ENCODE results near the gene SPTBN5.
A peak's percentile ranks its signal among the peaks of the same experiment; 100 is the strongest.

The SPTBN5 gene

GRCh38 chr15:41895957-41896356, 2.1 kb upstream of the SPTBN5 start:
- no peak overlapping the region for H4K8ac ChIP-seq (ENCODE audit: low read depth, low read length)
- peaks cover 12 to 14% of the 10 kb centered on the region in 2 experiments for H3K4me1 ChIP-seq (ENCODE audit: control insufficient read depth in 1 of 2, insufficient read depth in 2 of 2, low read length in 2 of 2)
- no peak overlapping the region for H3K4ac ChIP-seq (ENCODE audit: low read depth, low read length)
- H3K18ac ChIP-seq (ENCODE audit: low read length): no peak overlapping the region
- peaks cover 6% of the 10 kb centered on the region for H3K9me3 ChIP-seq (ENCODE audit: insufficient read depth, low read depth, low read length)
- H2AK5ac ChIP-seq (ENCODE audit: low read length): no peak overlapping the region
- H2BK5ac ChIP-seq (ENCODE audit: low read depth, low read length, poor library complexity): no peak overlapping the region
- WGBS (ENCODE audit: extremely low coverage, insufficient coverage, insufficient read length): no CpG with 5 or more reads among the region's 1 CpG
- H4K91ac ChIP-seq (ENCODE audit: low read depth, low read length): no peak overlapping the region
- no peak overlapping the region for H2BK12ac ChIP-seq (ENCODE audit: low read length)
- no peaks in the 10 kb centered on the region for H3K27me3 ChIP-seq (ENCODE audit: insufficient read depth, low read length)
- H2BK120ac ChIP-seq (ENCODE audit: insufficient read depth, low read length, poor library complexity): no peak overlapping the region
- no peak overlapping the region for H4K12ac ChIP-seq (ENCODE audit: low read depth, low read length)
- H3K4me3 ChIP-seq (ENCODE audit: low read depth, low read length): no peak overlapping the region
- DNase-seq: no peak
- H3K79me1 ChIP-seq (ENCODE audit: low read length): peaks cover 2% of the 10 kb centered on the region
- no peak overlapping the region for H3K9ac ChIP-seq (ENCODE audit: low read length)
- no peak overlapping the region for H3K23ac ChIP-seq (ENCODE audit: low read length)
- H2AFZ ChIP-seq (ENCODE audit: insufficient read depth, low read length, poor library complexity): no peak overlapping the region
- no peak overlapping the region for H3K14ac ChIP-seq (ENCODE audit: low read length)
- no peak overlapping the region for H3K27ac ChIP-seq (ENCODE audit: low read depth, low read length)
- peaks cover 15 to 19% of the 10 kb centered on the region in 2 experiments for H3K36me3 ChIP-seq (ENCODE audit: control insufficient read depth in 1 of 2, insufficient read depth in 2 of 2, low read length in 2 of 2)
- no peak overlapping the region for H3K4me2 ChIP-seq (ENCODE audit: low read length)
- H3K79me2 ChIP-seq (ENCODE audit: control insufficient read depth, insufficient read depth, low read length, poor library complexity): no peaks in the 10 kb centered on the region

DNA sequence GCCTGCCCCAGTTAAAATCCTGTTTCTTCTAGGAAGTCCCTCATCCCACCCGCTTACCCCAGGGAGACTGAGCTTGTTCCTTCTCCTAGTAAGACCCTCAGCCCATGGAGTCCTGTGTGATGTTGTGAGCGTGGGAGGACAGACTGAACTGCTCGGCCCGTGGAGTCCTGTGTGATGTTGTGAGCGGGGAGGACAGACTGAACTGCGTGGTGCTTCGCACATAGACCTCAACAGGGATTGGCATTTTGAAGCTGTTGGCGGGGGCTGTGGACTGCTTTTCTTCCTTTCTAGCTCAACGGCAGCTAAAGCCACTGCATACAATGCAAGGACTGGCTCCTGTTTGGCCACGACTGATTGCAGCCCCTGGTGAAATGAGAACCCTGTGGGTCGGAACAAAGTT, 1.6 kb upstream of the SPTBN5 start:
- no peak overlapping the region for H2AK5ac ChIP-seq (ENCODE audit: low read length)
- WGBS (ENCODE audit: extremely low coverage, insufficient coverage, insufficient read length): no CpG with 5 or more reads among the region's 11 CpGs
- H3K14ac ChIP-seq (ENCODE audit: low read length): no peak overlapping the region
- H3K79me1 ChIP-seq (ENCODE audit: low read length): peaks cover 2% of the 10 kb centered on the region
- H4K91ac ChIP-seq (ENCODE audit: low read depth, low read length): no peak overlapping the region
- H3K4me1 ChIP-seq (ENCODE audit: control insufficient read depth in 1 of 2, insufficient read depth in 2 of 2, low read length in 2 of 2): peaks cover 12 to 14% of the 10 kb centered on the region in 2 experiments
- H2BK120ac ChIP-seq (ENCODE audit: insufficient read depth, low read length, poor library complexity): no peak overlapping the region
- no peak overlapping the region for H2AFZ ChIP-seq (ENCODE audit: insufficient read depth, low read length, poor library complexity)
- no peak overlapping the region for H2BK12ac ChIP-seq (ENCODE audit: low read length)
- no peak overlapping the region for H3K4ac ChIP-seq (ENCODE audit: low read depth, low read length)
- no peak overlapping the region for H3K4me2 ChIP-seq (ENCODE audit: low read length)
- no peak overlapping the region for H4K12ac ChIP-seq (ENCODE audit: low read depth, low read length)
- no peak overlapping the region for H3K9ac ChIP-seq (ENCODE audit: low read length)
- H3K23ac ChIP-seq (ENCODE audit: low read length): no peak overlapping the region
- peaks cover 6% of the 10 kb centered on the region for H3K9me3 ChIP-seq (ENCODE audit: insufficient read depth, low read depth, low read length)
- no peak overlapping the region for H4K8ac ChIP-seq (ENCODE audit: low read depth, low read length)
- H2BK5ac ChIP-seq (ENCODE audit: low read depth, low read length, poor library complexity): no peak overlapping the region
- no peaks in the 10 kb centered on the region for H3K79me2 ChIP-seq (ENCODE audit: control insufficient read depth, insufficient read depth, low read length, poor library complexity)
- no peak overlapping the region for H3K27ac ChIP-seq (ENCODE audit: low read depth, low read length)
- H3K27me3 ChIP-seq (ENCODE audit: insufficient read depth, low read length): no peaks in the 10 kb centered on the region
- no peak overlapping the region for H3K4me3 ChIP-seq (ENCODE audit: low read depth, low read length)
- no peak overlapping the region for H3K18ac ChIP-seq (ENCODE audit: low read length)
- no peak for DNase-seq
- peaks cover 11 to 14% of the 10 kb centered on the region in 2 experiments for H3K36me3 ChIP-seq (ENCODE audit: control insufficient read depth in 1 of 2, insufficient read depth in 2 of 2, low read length in 2 of 2)

DNA sequence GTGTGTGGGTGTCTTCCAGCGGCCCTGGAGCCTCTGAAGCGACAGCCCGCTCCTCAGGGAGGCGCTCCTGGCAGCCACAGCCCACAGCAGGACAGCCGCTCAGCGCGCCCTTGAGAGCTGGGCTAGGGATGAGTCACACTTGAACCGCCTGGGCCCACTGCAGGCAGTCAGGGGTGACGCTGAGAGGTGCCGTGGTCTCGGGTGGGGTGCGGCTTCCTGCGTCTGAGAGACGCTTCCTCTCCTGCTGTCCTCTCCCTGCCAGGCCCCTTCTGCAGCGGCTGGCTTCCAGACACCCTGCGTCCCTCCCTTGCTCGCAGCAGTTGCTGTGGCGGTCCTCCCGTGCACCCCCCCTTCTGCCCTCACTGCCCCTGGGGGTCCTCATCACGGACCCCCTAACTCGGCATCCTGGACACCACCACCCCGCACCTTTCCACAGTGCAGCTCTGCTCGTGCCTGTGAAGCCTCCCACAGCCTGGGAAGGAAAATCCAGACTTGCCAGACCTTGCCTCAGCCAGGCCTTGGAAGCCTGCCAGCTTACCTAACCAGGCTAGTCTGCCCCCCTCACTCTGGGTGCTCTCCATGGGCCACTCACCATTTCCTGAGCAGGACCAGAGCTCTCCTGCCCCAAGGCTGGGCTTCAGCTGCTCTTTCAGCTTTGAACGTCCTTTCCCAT, 1.1 kb upstream of the SPTBN5 start:
- H3K36me3 ChIP-seq (ENCODE audit: control insufficient read depth in 1 of 2, insufficient read depth in 2 of 2, low read length in 2 of 2): peaks cover 7 to 10% of the 10 kb centered on the region in 2 experiments
- H4K8ac ChIP-seq (ENCODE audit: low read depth, low read length): no peak overlapping the region
- WGBS (ENCODE audit: extremely low coverage, insufficient coverage, insufficient read length): no CpG with 5 or more reads among the region's 24 CpGs
- H3K9ac ChIP-seq (ENCODE audit: low read length): no peak overlapping the region
- no peak overlapping the region for H3K27ac ChIP-seq (ENCODE audit: low read depth, low read length)
- H3K4me2 ChIP-seq (ENCODE audit: low read length): no peak overlapping the region
- H3K4me1 ChIP-seq (ENCODE audit: control insufficient read depth in 1 of 2, insufficient read depth in 2 of 2, low read length in 2 of 2): peaks cover 12 to 14% of the 10 kb centered on the region in 2 experiments
- peak in 1 of 2 donors; percentile 34 for DNase-seq
- H2BK120ac ChIP-seq (ENCODE audit: insufficient read depth, low read length, poor library complexity): no peak overlapping the region
- H4K91ac ChIP-seq (ENCODE audit: low read depth, low read length): no peak overlapping the region
- no peak overlapping the region for H3K4ac ChIP-seq (ENCODE audit: low read depth, low read length)
- no peaks in the 10 kb centered on the region for H3K79me2 ChIP-seq (ENCODE audit: control insufficient read depth, insufficient read depth, low read length, poor library complexity)
- no peak overlapping the region for H2AFZ ChIP-seq (ENCODE audit: insufficient read depth, low read length, poor library complexity)
- H4K12ac ChIP-seq (ENCODE audit: low read depth, low read length): no peak overlapping the region
- peaks cover 6% of the 10 kb centered on the region for H3K9me3 ChIP-seq (ENCODE audit: insufficient read depth, low read depth, low read length)
- H2BK5ac ChIP-seq (ENCODE audit: low read depth, low read length, poor library complexity): no peak overlapping the region
- no peak overlapping the region for H3K4me3 ChIP-seq (ENCODE audit: low read depth, low read length)
- no peak overlapping the region for H3K23ac ChIP-seq (ENCODE audit: low read length)
- no peak overlapping the region for H2AK5ac ChIP-seq (ENCODE audit: low read length)
- H3K79me1 ChIP-seq (ENCODE audit: low read length): peaks cover 2% of the 10 kb centered on the region
- peak overlapping the region; percentile 4 for H3K14ac ChIP-seq (ENCODE audit: low read length)
- H2BK12ac ChIP-seq (ENCODE audit: low read length): no peak overlapping the region
- H3K18ac ChIP-seq (ENCODE audit: low read length): no peak overlapping the region
- H3K27me3 ChIP-seq (ENCODE audit: insufficient read depth, low read length): no peaks in the 10 kb centered on the region

DNA sequence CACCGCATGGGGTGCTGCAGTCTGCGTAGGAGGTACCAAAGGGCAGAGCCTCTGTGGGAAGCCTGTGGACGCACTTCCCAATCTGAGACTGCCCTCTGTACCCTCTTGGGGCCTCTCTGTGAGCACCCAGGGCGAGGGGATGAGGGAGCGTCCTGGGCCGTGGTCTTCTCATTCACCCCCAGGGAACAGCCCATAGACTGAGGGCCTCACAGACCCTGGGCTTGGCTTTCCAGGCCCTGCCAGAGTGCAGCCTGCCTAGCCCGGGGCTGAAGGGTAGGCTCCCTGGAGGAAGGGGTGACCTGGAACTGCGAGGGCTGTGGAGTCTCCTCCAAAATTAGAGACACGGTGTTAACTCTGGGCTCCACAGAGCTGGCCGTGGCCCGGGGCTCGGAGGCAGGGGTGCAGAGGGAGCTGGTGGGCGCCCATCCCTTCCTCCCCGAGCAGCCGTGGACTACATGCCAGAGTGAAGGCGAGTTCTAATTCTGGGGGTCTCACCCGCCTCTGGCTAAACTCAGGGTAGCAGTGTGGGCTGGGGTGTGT, 468 bp upstream of the SPTBN5 start:
- Histone ChIP-seq H4K12ac (ENCODE audit: low read depth, low read length) (no peak overlapping the region), H3K36me3 (ENCODE audit: control insufficient read depth in 1 of 2, insufficient read depth in 2 of 2, low read length in 2 of 2) (peaks cover 5 to 6% of the 10 kb centered on the region in 2 experiments), H3K4me2 (ENCODE audit: low read length) (no peak overlapping the region), H3K9ac (ENCODE audit: low read length) (no peak overlapping the region), H3K9me3 (ENCODE audit: insufficient read depth, low read depth, low read length) (peaks cover 6% of the 10 kb centered on the region), H3K79me1 (ENCODE audit: low read length) (peaks cover 2% of the 10 kb centered on the region), H3K23ac (ENCODE audit: low read length) (no peak overlapping the region), H3K18ac (ENCODE audit: low read length) (no peak overlapping the region), H2AK5ac (ENCODE audit: low read length) (peak overlapping the region; percentile 42), H2BK120ac (ENCODE audit: insufficient read depth, low read length, poor library complexity) (no peak overlapping the region), H3K4me1 (ENCODE audit: control insufficient read depth in 1 of 2, insufficient read depth in 2 of 2, low read length in 2 of 2) (peaks cover 12 to 14% of the 10 kb centered on the region in 2 experiments), H3K27me3 (ENCODE audit: insufficient read depth, low read length) (no peaks in the 10 kb centered on the region), H2AFZ (ENCODE audit: insufficient read depth, low read length, poor library complexity) (peak overlapping the region; percentile 23), H4K8ac (ENCODE audit: low read depth, low read length) (peak overlapping the region; percentile 23), H3K79me2 (ENCODE audit: control insufficient read depth, insufficient read depth, low read length, poor library complexity) (no peaks in the 10 kb centered on the region), H2BK12ac (ENCODE audit: low read length) (no peak overlapping the region), H4K91ac (ENCODE audit: low read depth, low read length) (no peak overlapping the region), H3K27ac (ENCODE audit: low read depth, low read length) (no peak overlapping the region), H2BK5ac (ENCODE audit: low read depth, low read length, poor library complexity) (no peak overlapping the region), H3K4ac (ENCODE audit: low read depth, low read length) (no peak overlapping the region), H3K14ac (ENCODE audit: low read length) (peak overlapping the region; percentile 4), H3K4me3 (ENCODE audit: low read depth, low read length) (no peak overlapping the region)
- WGBS (ENCODE audit: extremely low coverage, insufficient coverage, insufficient read length): no CpG with 5 or more reads among the region's 17 CpGs
- no peak for DNase-seq

All from trophoblast cell (in vitro differentiated cells and primary cell).